ENCODE data around the gene KIAA1328.

DNA sequence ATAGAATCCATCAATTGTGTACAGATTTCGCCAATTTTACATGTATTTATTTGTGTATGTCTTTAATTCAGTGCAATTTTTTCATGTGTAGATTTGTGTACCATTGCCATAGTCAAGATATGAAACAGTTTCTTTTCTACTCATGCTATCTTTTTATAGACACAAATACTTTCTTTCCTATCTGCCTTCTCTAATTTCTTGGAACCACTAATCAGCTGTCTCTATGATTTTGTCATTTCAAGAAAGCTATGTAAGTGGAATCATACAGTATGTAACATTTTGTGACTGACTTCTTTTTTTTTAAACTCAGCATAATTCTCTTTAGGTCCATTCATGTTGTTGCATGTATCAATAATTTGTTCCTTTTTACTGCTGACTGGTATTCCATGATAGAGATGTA, 33.3 kb downstream of the KIAA1328 start:
- TF ChIP-seq, protein P1, sequence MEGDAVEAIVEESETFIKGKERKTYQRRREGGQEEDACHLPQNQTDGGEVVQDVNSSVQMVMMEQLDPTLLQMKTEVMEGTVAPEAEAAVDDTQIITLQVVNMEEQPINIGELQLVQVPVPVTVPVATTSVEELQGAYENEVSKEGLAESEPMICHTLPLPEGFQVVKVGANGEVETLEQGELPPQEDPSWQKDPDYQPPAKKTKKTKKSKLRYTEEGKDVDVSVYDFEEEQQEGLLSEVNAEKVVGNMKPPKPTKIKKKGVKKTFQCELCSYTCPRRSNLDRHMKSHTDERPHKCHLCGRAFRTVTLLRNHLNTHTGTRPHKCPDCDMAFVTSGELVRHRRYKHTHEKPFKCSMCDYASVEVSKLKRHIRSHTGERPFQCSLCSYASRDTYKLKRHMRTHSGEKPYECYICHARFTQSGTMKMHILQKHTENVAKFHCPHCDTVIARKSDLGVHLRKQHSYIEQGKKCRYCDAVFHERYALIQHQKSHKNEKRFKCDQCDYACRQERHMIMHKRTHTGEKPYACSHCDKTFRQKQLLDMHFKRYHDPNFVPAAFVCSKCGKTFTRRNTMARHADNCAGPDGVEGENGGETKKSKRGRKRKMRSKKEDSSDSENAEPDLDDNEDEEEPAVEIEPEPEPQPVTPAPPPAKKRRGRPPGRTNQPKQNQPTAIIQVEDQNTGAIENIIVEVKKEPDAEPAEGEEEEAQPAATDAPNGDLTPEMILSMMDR (IDR thresholded peaks at IDR 0.05) = no peak
- no peak for TF ChIP-seq POLR2A (IDR thresholded peaks at IDR 0.05)
- no peak for TF ChIP-seq EP300 (IDR thresholded peaks at IDR 0.05)

Measured in stomach (tissue), 4 donors.